Kidney (tissue), 22 donors: ENCODE data around the gene DAPK3. TPM values are rescaled to one million over a fixed set of nuclear protein-coding genes. Genes with fewer than 3 reads are reported as not detected.

Experiments
- DNase-seq, 5 donors: peaks; one replicate each; pipeline ENCODE4 v3.0.0-alpha.2; 2013 to 2020
- FAIRE-seq: peaks from 2 replicates; lab custom pipeline; 2012; peaks lifted over from hg19 to GRCh38; lab: Jason Lieb, UNC
- H3K27ac ChIP-seq, 2 donors: one replicate each; pipeline ENCODE4 v1.7.0; 2013; ENCODE audit warnings: low read depth in 2 of 2, low read length in 2 of 2, inconsistent platforms in 1 of 2
- H3K27me3 ChIP-seq: one replicate; pipeline ENCODE4 v1.7.1; 2013; ENCODE audit warnings: low read length, inconsistent platforms; ENCODE audit not compliant: control insufficient read depth, insufficient read depth
- H3K36me3 ChIP-seq, 3 donors: one replicate each; pipeline versions ENCODE4 v1.7.0 to v1.7.1; 2013; ENCODE audit warnings: low read length in 3 of 3, control low read depth in 1 of 3, inconsistent platforms in 1 of 3; ENCODE audit not compliant: insufficient read depth in 3 of 3, control insufficient read depth in 2 of 3
- H3K4me1 ChIP-seq, 3 donors: one replicate each; pipeline versions ENCODE4 v1.7.0 to v1.7.1; 2013; ENCODE audit warnings: low read length in 3 of 3, inconsistent platforms in 1 of 3, low read depth in 1 of 3; ENCODE audit not compliant: control insufficient read depth in 2 of 3, insufficient read depth in 2 of 3
- H3K4me3 ChIP-seq, 3 donors: one replicate each; pipeline versions ENCODE4 v1.7.0 to v1.8.1; 2013; ENCODE audit warnings: low read length in 3 of 3, control low read depth in 1 of 3, inconsistent platforms in 1 of 3
- H3K9ac ChIP-seq, 3 donors: one replicate each; pipeline versions ENCODE4 v1.7.0 to v1.7.1; 2013; ENCODE audit warnings: low read length in 3 of 3, control low read depth in 1 of 3, inconsistent platforms in 1 of 3
- H3K9me3 ChIP-seq, 3 donors: one replicate each; pipeline versions ENCODE4 v1.7.0 to v1.7.1; 2013; ENCODE audit warnings: low read length in 3 of 3, control low read depth in 1 of 3, inconsistent platforms in 1 of 3; ENCODE audit not compliant: control insufficient read depth in 2 of 3, insufficient read depth in 1 of 3
- intact Hi-C: fragments of 100-400 bp; cut with DNase I; formaldehyde crosslinking; loops from one replicate; pipeline ENCODE4 v1.11.1; 2022
- long read RNA-seq, 10 donors: library from polyadenylated mRNA in 1 of 10; unstranded in 1 of 10; transcript quantifications; one replicate each; pipeline ENCODE4 v2.0.0 and lab custom pipeline, GENCODE V29; 2021 to 2026
- polyA plus RNA-seq: library from polyadenylated mRNA; stranded (reverse); fragments of 350-450 nt; fragmentation: Illumina TruSeq; extraction: RNeasy Lipid Tissue Mini Kit (QIAGEN cat#74804); gene quantifications from one replicate; pipeline ENCODE4 v1.2.3, GENCODE V29; 2014; ENCODE audit warnings: low read depth, low replicate concordance; ENCODE audit not compliant: insufficient read depth
- total RNA-seq: library from RNA; stranded (reverse); fragmentation: NEBNext Ultra II Directional; extraction: Animal tissue kit (Norgen Biotek cat#: 25700); gene quantifications from one replicate; pipeline ENCODE4 v1.2.1, GENCODE V29; 2021
- TF ChIP-seq, protein P1 (sequence below): IDR thresholded peaks from 3 replicates; pipeline ENCODE4 v1.5.1; 2012; ENCODE audit warnings: mild to moderate bottlenecking, moderate library complexity, borderline replicate concordance; ENCODE audit not compliant: insufficient read depth; ENCODE audit errors: extremely low read depth
- donor health status: control.
- donor health status: control.
- donor health status: control.
- donor health status: control.
- donor health status: control.
- donor health status: DM: yes; HTN: yes; CAD: no.
- donor health status: Normal renal cell carcinoma (clear cell type).

Gene DAPK3
- 54.6 TPM for total RNA-seq
- 30.6 TPM for polyA plus RNA-seq
- long read RNA-seq, donor 1, partial matches to known transcripts: 0 of 11 reads
- long read RNA-seq, donor 1, other reads (novel, unspliced or antisense): 9 of 11 reads
- long read RNA-seq, donor 2, partial matches to known transcripts: 0 of 12 reads
- long read RNA-seq, donor 2, other reads (novel, unspliced or antisense): 10 of 12 reads
- long read RNA-seq, donor 3, partial matches to known transcripts: 0 of 12 reads
- long read RNA-seq, donor 3, other reads (novel, unspliced or antisense): 11 of 12 reads
- long read RNA-seq, donor 4, partial matches to known transcripts: 0 of 16 reads
- long read RNA-seq, donor 4, other reads (novel, unspliced or antisense): 11 of 16 reads
- long read RNA-seq, donor 5: 0 reads
- long read RNA-seq, donor 6, partial matches to known transcripts: 0 of 1 reads
- long read RNA-seq, donor 6, other reads (novel, unspliced or antisense): 0 of 1 reads
- long read RNA-seq, donor 7, partial matches to known transcripts: 5 of 62 reads
- long read RNA-seq, donor 7, other reads (novel, unspliced or antisense): 54 of 62 reads
- long read RNA-seq, donor 8, transcript DAPK3-202 (9 exons, 2,257 nt): major isoform, 5 of 17 reads
- long read RNA-seq, donor 8, partial matches to known transcripts: 0 of 17 reads
- long read RNA-seq, donor 8, other reads (novel, unspliced or antisense): 10 of 17 reads
- long read RNA-seq, donor 9, partial matches to known transcripts: 0 of 1 reads
- long read RNA-seq, donor 9, other reads (novel, unspliced or antisense): 0 of 1 reads
- long read RNA-seq, donor 10, partial matches to known transcripts: 287 of 300 reads
- long read RNA-seq, donor 10, other reads (novel, unspliced or antisense): 5 of 300 reads

DNA sequence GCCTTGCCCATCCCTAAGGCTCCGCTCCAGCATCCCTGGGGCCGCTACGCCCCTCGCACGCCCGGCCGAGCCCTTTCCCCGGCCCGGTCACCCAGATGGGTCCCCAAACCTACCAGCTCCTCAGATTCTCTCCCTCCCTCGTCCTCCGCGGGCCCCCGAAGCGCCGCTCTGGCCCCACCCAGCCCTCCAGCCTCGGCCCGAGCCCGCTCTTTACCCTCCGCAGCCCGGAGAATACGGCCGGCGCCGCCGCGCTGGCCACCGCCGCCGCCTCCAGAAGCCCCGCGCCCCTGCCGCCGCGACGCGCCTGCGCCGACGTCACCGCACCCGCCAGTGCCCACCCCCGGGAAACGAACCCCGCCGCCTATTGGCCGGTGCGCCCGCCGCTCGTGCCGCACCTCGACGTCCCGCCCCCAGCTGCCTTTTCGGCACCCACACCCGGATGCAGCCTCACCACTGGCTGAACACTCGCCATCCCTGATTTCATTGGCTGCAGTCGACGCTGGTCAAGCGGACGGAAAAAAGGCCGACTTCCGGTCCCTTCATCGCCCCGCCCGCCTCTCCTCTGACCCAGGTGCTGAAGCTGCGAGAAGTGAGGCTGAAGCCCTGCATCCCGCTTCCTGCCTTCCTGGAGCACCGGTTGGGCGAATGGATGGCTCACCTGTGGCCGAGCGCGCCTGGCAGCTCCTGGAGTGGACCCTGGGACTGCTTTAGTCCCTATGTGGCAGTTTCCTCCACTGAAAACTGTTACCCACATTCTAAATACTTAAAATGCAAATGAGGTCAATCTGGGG is at the start of gene DAPK3:
Gene DAPK3, minus strand, starts transcription at position 292 of the 791 bp plus-strand sequence. CDS start 1,364 bp downstream, outside the sequence.
- intact Hi-C loops: no loop called here
- TF ChIP-seq, protein P1, sequence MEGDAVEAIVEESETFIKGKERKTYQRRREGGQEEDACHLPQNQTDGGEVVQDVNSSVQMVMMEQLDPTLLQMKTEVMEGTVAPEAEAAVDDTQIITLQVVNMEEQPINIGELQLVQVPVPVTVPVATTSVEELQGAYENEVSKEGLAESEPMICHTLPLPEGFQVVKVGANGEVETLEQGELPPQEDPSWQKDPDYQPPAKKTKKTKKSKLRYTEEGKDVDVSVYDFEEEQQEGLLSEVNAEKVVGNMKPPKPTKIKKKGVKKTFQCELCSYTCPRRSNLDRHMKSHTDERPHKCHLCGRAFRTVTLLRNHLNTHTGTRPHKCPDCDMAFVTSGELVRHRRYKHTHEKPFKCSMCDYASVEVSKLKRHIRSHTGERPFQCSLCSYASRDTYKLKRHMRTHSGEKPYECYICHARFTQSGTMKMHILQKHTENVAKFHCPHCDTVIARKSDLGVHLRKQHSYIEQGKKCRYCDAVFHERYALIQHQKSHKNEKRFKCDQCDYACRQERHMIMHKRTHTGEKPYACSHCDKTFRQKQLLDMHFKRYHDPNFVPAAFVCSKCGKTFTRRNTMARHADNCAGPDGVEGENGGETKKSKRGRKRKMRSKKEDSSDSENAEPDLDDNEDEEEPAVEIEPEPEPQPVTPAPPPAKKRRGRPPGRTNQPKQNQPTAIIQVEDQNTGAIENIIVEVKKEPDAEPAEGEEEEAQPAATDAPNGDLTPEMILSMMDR: no peak
- FAIRE-seq: peak; percentile 47

DNA sequence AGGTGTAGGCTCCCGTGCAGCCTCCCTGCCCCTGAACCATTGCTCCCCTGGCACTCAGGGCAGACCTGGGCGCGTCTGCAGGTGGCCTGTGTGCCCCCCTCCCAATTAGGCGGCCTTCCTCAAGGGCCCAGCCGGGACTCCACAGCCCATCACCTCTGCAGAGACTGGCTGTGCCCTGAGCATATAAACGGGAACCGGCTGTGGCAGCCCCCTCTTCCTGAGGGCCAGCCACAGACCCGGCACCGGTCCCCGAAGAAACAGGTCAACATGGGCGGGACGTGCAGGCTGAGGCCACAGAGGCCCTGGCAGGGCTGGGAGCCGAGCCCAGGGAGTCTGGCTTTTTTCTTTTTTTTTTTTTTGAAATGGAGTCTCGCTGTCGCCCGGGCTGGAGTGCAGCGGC is 48.7 kb upstream of the DAPK3 start:
- Histone ChIP-seq H3K27me3 (no peaks in the 10 kb centered on the region), H3K9me3 (no peaks in the 10 kb centered on the region), H3K36me3 (peaks cover 0 to 4% (median 3%) of the 10 kb centered on the region in 3 donors), H3K9ac (no peak overlapping the region), H3K27ac (no peak overlapping the region), H3K4me1 (peaks cover 0 to 26% (median 16%) of the 10 kb centered on the region in 3 donors), H3K4me3 (no peak overlapping the region)
- intact Hi-C loops: no loop called here
- FAIRE-seq (no peak), DNase-seq (peak in 1 of 5 donors; percentile 80)
- TF ChIP-seq, protein P1: no peak

More for the DNA sequence above, at the start of gene DAPK3:
- peak within 1 kb of the TSS; percentile 52 to 85 (median 62) for H3K9ac ChIP-seq
- peak; percentile 99 for DNase-seq
- peaks cover 0 to 12% (median 4%) of the 10 kb centered on the region in 3 donors for H3K36me3 ChIP-seq
- H3K4me1 ChIP-seq: peaks cover 0 to 12% (median 5%) of the 10 kb centered on the region in 3 donors
- peak within 1 kb of the TSS; percentile 24 to 75 (median 72) for H3K4me3 ChIP-seq
- H3K9me3 ChIP-seq: no peaks in the 10 kb centered on the region
- H3K27me3 ChIP-seq: no peaks in the 10 kb centered on the region
- H3K27ac ChIP-seq: peak within 1 kb of the TSS; percentile 83 to 92

DNA sequence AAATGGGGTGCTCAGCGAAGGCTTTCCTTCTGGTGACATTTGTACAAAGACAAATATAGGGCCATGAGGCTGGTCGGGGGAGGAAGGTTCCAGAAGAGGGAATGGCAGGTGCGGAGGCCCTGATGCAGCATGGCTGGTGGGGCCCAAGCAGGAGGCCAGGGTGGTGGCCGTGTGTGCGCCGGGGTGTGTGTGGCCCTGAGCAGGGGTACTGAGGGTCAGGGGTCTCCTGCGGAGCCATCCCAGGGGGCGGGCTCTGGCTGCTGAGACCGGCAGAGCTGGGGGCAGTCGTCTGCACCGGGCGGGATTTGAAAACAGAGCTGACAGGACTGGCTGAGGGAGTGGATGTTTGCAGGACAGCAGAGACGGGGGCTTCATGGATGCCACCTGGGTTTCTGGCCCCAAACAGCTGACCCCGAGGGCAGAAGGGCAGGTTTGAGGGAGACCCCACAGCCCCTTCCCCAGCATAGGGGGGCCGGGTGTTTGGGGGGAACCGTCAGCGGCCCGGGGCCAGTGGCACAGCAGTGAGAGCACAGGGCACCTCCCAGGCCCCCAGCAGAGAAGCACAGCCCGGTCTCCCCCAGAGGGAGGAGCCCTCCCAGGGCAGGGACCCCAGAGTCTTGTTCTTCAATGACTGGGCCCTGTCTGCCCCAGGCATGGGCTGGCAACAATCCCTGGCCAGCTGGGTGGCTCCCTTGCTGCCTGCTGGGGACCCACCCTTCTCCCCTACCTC is 48.0 kb upstream of the DAPK3 start:
- no peak for FAIRE-seq
- DNase-seq: peak in 1 of 5 donors; percentile 58
- intact Hi-C loops: no loop called here
- peaks cover 0 to 30% (median 16%) of the 10 kb centered on the region in 3 donors for H3K4me1 ChIP-seq
- H3K9me3 ChIP-seq: no peaks in the 10 kb centered on the region
- no peak overlapping the region for H3K9ac ChIP-seq
- no peaks in the 10 kb centered on the region for H3K27me3 ChIP-seq
- TF ChIP-seq, protein P1: no peak
- H3K27ac ChIP-seq: no peak overlapping the region
- H3K4me3 ChIP-seq: no peak overlapping the region
- peaks cover 0 to 10% (median 0%) of the 10 kb centered on the region in 3 donors for H3K36me3 ChIP-seq
